ENCODE measurements around the gene MAPKAPK2. TPM values are rescaled to one million over a fixed set of nuclear protein-coding genes. Genes with fewer than 3 reads are reported as not detected.
A peak's percentile ranks its signal among the peaks of the same experiment; 100 is the strongest.
"Not testable (repeated sequence)": the region's sequence is repeated elsewhere in the genome, so short reads cannot be mapped to it uniquely, and the experiment has no call there.

The MAPKAPK2 gene
- 10 to 100 TPM; 74.9 to 79.8 (median 76.6) TPM for polyA plus RNA-seq (ENCODE audit: insufficient read length in 4 of 4)

DNA sequence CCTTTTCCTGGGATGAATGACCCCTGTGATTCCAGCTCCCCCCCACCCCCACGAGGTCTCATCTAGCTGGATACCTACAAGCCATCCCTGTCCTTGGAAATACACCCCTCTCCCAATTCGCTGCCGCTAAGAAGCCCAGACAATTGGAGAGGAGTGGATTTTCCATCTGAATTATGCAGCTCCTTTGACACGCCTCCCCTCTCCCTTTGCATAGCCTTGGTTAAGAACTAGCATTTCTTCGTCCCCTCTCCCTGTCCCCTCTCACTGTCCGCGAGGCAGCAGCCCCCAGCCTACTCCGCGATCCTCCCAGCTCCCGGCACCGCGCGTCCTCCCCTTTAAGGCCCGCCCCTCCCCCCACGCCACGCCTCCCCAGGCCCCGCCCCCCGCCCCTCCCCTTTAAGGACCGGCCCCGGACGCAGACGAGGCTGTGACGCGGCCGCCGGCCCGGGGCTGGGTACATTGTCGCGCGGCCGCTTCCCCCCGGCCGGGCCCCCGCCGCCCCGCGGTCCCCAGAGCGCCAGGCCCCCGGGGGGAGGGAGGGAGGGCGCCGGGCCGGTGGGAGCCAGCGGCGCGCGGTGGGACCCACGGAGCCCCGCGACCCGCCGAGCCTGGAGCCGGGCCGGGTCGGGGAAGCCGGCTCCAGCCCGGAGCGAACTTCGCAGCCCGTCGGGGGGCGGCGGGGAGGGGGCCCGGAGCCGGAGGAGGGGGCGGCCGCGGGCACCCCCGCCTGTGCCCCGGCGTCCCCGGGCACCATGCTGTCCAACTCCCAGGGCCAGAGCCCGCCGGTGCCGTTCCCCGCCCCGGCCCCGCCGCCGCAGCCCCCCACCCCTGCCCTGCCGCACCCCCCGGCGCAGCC lies at the start of gene MAPKAPK2:
Gene MAPKAPK2, plus strand, starts transcription at position 428 of the 856 bp plus-strand sequence. Its CDS starts 325 bp downstream, at position 753.
- no peak for DNase-seq (ENCODE audit: low read depth in 4 of 4, low spot score in 3 of 4)

DNA sequence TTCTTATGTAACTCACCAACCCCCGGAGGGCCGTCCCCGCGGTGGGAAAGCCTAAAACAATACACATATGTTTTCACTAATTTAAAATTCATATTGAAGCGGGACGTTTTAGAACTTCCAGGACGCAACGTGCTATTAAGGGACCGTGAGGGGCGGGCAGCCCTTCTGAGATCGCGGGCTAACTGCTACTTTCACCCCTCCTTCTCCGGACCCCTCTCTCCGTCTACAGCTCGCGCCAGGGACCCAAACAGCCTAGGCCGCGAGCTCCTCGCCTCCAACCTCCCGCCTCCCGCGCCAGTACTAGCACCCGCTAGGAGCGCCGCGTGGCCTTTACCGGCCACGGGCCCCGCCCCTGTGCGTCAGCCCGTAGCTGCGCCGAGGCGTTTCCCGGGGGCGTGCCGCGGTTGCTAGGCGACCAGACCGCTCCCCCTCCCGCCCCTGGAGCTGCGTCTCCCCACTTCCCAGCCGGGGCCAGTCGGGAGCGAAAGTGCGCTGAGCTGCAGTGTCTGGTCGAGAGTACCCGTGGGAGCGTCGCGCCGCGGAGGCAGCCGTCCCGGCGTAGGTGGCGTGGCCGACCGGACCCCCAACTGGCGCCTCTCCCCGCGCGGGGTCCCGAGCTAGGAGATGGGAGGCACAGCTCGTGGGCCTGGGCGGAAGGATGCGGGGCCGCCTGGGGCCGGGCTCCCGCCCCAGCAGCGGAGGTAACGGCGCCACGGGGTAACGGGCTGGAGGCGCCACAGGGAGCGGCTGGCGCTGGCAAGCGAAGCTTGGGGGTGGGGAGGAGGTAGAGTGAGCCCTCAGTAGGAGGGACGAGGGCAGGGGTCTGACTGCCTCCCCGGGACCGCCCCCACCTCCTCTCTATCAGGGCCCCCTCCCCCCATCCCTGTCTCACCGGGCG lies 49.4 kb upstream of the MAPKAPK2 start, which contains the start of gene DYRK3:
Gene DYRK3, plus strand, starts transcription at position 457 of the 898 bp plus-strand sequence. Its CDS starts 168 bp downstream, at position 625.
- peak; percentile 76 to 84 (median 79) for DNase-seq (ENCODE audit: low read depth in 4 of 4, low spot score in 3 of 4)

DNA sequence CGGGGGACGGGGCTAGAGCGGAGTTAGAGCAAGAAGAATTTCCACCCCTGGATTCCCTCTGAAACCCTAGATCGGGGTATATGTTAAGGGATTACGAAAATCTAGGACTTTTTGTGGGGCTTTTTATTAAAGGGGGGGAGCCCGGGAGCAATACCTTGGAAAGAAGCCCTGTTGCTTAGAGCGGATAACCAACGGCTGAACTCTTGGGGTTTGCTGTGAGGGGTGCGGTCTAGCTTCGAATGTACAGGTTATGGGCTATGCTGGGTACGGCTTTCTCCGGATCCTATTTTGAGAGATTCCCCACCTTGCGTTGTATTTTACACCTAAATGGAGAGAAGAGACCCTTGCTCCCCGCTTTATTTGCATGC lies 48.7 kb upstream of the MAPKAPK2 start:
- no peak for DNase-seq (ENCODE audit: low read depth in 4 of 4, low spot score in 3 of 4)

DNA sequence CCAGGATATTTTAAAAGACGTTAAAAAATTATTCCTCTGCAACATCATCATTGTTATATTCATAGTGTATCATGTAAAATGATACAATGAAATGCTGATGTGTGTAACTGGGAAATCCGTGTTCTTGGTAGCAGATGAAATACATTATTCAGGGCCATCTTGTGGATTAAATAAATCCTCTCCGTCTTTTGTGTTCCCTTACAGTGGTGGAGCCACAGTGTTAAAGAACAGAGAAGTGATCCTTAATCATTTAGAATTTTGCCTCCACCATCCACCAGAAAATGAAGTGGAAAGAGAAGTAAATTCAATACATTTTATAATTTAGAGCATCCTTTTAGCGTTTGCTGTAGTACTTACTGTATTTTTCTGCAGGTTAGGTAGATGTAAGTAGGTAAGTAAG lies 48.0 kb upstream of the MAPKAPK2 start:
- no peak for DNase-seq (ENCODE audit: low read depth in 4 of 4, low spot score in 3 of 4)

DNA sequence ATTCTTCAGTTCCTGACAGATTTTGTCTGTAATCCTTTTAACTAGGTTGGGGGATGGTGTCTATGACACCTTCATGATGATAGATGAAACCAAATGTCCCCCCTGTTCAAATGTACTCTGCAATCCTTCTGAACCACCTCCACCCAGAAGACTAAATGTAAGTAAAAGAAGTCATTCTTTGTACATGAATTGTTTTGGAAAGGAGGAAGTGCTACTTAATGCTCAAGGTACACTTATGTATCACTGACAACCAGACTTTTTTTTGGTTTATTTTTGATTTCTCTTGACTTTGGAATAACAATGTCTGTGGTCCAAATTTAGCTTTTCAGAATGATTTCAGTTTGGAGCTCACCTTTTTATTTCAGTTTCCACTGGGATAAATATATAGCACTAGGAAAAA lies 47.1 kb upstream of the MAPKAPK2 start:
- no peak for DNase-seq (ENCODE audit: low read depth in 4 of 4, low spot score in 3 of 4)

DNA sequence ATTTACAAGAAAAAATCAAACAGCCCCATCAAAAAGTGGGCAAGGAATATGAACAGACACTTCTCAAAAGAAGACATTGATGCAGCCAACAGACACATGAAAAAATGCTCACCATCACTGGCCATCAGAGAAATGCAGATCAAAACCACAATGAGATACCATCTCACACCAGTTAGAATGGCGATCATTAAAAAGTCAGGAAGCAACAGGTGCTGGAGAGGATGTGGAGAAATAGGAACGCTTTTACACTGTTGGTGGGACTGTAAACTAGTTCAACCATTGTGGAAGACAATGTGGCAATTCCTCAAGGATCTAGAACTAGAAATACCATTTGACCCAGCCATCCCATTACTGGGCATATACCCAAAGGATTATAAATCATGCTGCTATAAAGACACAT lies 42.6 kb upstream of the MAPKAPK2 start:
- not testable (repeated sequence) for DNase-seq (ENCODE audit: low read depth in 4 of 4, low spot score in 3 of 4)

DNA sequence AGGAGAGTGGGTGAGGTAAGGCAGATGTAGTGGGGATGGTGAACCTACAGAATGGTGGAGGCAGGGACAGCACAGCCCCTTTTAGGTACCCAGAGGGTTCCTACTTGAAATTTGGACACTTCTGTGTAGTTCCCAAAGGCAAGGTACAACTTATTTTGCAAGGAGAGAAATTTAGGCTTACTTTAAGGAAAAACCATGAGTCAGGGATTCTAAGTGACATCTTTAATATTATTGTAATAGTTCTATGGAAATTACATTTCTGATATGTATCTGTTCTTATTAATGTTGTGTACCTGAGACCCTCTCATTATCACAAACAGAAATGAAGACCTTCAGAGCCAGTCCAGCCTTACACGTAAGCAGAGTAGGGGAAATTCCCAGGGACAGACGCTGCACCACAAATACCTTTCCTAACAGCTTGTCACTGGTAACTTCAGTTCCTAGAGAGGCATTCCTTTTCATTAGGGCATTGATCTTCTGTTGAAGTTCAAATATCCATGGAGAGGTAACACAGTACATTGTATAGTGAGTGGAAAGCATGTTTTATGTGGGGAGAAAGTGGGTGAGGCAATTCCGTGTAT lies 41.5 kb upstream of the MAPKAPK2 start:
- DNase-seq (ENCODE audit: low read depth in 4 of 4, low spot score in 3 of 4) = no peak

DNA sequence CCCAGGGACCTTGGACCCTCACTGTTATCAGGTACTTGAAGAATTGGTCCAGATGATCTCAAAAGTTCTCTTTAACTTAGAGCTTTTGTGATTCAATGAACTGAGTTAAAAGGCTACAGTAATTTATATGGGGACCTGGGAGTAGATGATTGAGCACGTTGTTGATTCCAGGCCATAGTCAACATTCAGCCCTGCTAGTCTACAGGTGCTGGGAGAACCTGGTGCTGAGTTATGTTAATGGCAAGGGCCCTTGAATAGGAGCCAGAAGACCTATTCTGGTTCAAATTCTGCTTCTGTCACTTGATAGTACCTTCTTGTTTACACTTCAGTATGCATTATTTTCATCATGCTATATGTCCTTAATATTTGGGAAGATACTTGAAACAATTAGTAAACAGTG lies 38.2 kb upstream of the MAPKAPK2 start:
- DNase-seq (ENCODE audit: low read depth in 4 of 4, low spot score in 3 of 4) = no peak

DNA sequence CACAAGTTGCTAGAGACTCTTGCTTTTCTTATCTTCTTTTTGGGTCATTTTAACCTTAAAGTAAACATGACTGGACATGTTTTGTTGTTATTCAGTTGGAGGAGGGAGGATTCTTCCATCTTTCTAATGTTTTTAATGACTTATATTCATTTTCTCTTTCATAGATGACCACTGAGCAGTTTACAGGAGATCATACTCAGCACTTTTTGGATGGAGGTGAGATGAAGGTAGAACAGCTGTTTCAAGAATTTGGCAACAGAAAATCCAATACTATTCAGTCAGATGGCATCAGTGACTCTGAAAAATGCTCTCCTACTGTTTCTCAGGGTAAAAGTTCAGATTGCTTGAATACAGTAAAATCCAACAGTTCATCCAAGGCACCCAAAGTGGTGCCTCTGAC lies 37.5 kb upstream of the MAPKAPK2 start:
- no peak for DNase-seq (ENCODE audit: low read depth in 4 of 4, low spot score in 3 of 4)

DNA sequence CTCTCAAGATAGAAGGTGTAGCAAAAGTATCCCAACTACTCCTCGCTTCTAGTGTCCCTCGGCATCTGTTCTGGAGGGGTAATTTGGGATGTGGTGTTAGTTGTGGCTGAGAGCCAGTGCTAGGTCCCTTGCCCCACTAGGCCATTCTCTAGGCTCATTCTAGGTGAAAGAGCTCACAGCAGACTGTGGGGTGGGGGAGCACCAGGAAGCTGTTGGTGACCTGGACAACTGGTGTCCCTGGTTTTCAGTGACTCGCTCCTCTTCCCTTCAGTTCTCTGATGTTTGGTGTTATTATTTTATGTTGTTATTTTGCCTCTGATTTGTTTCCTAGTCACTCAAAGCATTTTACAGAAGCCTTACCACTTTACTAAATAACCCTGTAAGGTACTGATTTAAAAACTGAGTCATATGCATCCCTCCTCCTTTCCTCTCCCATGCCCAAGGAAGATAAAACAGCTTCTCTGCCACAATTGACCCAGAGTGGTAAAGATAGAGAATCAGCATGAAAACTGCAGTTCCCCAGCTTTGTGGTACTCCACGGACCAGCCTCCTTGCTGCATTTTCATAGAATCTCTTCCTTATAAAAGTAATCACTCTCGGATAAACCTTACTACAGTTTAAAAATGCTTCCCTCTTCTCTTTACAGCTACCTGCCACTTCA lies 35.3 kb upstream of the MAPKAPK2 start:
- no peak for DNase-seq (ENCODE audit: low read depth in 4 of 4, low spot score in 3 of 4)

DNA sequence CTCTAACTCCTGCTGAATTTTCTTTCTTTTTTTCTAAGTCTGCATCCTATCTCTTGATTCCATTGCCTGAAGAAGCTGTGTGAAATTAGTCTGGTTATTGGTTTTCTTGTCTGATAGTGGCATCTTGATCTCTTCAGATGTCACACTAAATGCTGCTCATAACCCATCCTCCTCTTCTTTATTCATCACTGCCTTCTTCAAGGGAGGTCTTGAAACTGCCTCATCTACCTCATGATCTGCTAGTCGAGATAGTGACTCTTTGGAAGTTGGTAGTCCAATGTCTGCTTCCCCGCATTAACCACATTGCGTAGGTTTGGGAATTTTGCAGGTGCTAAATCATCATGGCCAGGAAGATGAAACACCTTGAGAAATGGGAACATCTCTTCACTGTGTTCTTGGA lies 33.7 kb upstream of the MAPKAPK2 start:
- no peak for DNase-seq (ENCODE audit: low read depth in 4 of 4, low spot score in 3 of 4)

DNA sequence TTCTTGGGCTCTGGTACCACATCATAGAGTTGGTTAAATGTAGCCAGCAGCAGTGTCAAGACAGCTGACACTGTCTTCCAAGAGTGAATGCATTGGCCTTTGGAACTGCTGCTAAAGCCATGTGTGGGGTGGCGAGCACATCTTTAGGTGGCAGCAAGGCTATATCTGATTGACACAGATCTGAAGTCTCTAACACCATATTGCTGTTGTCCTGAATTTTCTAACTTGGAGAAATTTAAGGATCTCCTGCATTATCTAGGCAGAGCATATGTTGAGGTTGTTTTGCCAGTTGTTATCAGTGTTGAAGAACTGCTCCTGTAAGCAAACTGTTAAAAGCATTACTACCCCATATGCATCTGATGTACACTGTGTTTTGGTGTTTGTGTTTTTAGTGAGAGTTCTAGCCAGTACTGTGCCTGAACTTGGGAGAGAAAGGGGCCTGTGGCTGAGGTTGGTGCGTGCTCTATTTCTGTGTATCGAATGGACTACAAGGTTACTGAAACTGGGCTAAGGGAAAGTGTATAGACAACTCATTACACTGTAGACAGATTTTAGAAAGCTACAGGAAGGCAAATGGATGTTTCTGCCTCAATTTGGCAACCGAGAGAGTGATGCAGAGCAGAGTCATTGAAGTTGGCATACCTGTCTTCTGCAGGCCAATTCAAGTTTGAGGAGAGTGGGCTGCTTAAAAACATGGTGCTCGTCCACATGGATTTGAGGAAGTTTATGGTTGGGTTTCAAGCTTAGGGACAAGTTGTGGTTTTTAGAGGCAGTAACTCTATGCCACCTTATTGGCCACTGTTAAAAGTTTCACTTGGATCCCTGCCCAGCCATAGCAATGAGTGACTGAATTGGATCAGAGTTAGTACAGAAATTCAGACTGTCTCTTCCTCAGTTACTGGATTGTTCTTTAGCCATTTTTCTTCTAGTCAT lies 32.5 kb upstream of the MAPKAPK2 start:
- DNase-seq (ENCODE audit: low read depth in 4 of 4, low spot score in 3 of 4) = no peak

DNA sequence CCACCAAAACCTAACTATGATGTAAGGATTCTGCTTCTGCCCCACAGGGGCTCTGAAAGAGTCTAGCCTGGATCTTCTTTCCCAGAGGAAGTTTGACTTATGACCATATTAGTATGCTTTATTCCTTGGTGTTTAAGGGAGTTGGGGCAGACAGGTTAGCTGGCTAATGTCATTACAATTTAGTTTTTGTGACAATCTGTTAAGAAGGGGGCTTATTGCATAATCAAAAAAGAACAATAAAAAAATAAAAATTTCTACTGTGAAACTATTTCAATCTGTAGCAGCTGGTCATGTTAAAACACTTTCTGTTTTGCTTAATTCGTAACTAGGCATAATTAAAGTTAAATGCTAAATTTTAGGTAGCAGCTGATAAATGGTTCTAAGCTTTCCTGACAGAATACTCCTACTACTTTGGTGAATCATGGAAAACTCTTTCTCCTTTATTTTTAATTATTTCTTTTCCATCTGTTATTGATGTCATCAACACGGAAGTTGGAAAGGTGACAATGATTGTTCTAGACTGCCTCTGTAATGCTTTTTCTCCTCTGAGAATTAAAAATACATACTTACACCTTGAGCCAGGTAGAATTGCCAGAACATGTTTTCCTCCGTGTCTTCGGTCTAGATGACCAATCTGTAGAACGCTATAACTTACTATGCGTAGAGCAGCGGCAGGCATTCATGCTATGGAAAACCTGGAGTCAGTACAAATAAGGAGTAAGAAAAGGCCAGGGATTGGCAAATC lies 30.8 kb upstream of the MAPKAPK2 start:
- no peak for DNase-seq (ENCODE audit: low read depth in 4 of 4, low spot score in 3 of 4)

DNA sequence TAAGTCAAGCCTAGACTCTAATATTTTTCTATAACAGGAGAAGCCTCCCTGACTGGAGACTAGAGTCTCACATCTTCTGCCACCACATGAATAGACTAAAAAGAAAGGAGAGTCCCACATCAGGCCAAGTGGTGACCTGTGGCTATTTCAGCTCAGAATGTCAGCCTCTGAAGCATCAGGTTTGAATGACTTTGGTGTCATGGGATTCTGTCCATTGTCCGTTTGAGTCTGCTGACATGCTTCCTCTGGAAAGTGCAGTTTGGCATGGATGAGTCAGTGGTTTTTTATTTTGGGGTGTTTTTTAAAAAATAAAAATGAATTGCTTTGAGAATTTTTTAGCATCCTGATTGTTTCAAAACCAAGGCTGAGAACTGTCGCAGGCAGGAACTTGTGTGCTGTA lies 29.9 kb upstream of the MAPKAPK2 start:
- DNase-seq (ENCODE audit: low read depth in 4 of 4, low spot score in 3 of 4) = no peak

DNA sequence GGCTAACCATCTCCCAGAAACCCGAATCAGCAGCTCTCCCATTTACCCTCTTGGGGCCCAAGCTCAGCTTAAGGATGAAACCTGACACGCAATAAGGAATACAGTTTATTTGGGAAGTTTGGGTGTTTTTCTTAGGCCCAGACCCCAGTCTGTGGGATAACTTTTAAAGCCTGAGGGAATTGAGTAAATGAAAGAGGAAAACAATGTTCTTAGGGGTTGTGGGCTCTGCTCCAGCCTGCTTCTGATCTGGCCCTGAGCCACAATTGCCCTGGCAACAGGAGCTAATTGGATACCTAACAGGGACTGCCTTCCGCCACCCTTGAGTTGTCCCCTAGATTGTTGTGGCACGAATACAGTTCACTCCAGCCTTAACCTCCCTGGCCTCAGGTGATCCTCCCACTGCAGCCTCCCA lies 29.2 kb upstream of the MAPKAPK2 start:
- no peak for DNase-seq (ENCODE audit: low read depth in 4 of 4, low spot score in 3 of 4)

DNA sequence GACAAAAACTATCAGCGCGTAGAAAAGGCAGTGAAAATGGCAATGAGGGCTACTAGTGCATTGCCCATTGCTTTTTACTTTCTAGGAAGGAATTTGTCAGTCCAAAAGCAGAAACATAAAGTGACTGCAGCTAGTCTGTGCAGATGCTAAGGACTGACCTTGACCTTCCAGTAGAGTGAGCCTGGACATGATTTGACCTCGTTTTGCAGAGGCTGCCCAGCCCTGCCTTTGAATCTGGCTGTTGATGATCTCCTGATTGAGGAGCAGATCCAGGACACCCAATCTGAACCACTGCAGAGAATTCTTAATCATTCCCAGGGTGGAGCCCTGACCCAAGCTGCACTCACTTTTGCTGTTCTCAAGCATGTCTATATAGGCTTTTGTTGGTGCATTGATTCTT lies 27.8 kb upstream of the MAPKAPK2 start:
- no peak for DNase-seq (ENCODE audit: low read depth in 4 of 4, low spot score in 3 of 4)

DNA sequence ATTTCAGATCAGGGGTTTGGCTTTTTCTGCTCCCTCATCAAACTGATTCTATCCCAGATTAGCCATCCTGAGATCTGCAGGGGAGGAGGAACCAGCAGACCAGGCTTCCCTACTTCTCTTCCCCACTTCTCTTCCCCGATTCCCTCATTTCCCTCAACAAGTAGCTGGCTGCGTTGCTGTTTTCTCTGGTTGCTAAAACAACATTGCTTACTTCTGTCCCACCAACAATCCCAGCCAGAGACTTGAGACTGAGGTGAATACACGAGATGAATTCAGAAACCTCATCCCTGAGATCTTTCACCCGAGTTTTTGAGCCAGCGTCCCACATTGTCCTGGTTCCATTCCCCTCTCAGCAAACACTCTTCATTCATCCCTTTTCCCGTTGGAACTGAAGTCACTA lies 27.0 kb upstream of the MAPKAPK2 start:
- DNase-seq (ENCODE audit: low read depth in 4 of 4, low spot score in 3 of 4) = no peak

DNA sequence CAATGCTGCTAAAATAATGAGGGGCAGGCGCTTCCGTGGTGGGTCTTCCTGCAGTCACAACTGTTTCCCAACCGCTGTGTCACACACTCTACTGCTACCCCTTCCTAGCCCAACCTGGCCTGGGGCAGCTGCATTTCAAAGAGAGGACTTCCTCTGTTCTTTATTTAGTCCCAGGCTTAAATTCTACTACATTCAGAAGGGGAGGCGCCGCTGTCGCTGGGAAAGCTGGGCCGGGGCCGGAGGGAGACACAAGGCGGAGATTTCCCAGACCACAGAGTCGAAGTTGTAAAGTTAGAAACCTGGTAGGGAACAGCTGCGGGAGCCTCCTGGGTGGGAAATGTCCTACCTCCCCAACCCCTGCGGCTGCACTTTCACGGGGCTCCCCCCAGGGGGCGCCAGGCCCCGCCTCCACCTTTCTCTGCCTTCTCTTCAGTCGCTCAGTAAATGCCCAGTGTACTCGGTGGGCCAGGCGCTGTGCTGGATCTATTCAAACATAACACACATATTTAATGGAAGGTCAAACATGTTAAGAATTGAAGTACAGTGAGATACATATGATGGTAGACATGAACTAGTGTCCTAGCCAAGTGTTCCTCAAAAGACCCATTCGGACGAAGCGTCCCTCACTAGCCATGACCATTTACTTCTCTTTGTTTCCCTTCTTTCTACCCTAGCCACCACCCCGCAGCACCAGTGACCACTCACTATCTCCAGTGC lies 26.3 kb upstream of the MAPKAPK2 start:
- no peak for DNase-seq (ENCODE audit: low read depth in 4 of 4, low spot score in 3 of 4)

All from right renal pelvis (tissue), 4 donors.